ENCODE results near the gene SLC37A1. TPM values are rescaled to one million over a fixed set of nuclear protein-coding genes. Genes with fewer than 3 reads are reported as not detected.

SLC37A1 gene
- total RNA-seq, 1 experiment from 2014 or later: not detected

- no peak overlapping the region for H3K4me3 ChIP-seq
- H3K9me3 ChIP-seq (replicated peaks): no peaks in the 10 kb centered on the region
- no peaks in the 10 kb centered on the region for H3K36me3 ChIP-seq
- no peaks in the 10 kb centered on the region for H3K4me1 ChIP-seq
- no peak overlapping the region for H3K27ac ChIP-seq
- H3K27me3 ChIP-seq: no peaks in the 10 kb centered on the region; the same call in 1 of the 2 replicates
- DNase-seq: no peak
Observed at GRCh38 chr21:42591170-42591869, 77.7 kb downstream of the SLC37A1 start.

- Histone ChIP-seq H3K27ac (no peak overlapping the region), H3K4me1 (no peaks in the 10 kb centered on the region)
- no peak for DNase-seq
Observed at GRCh38 chr21:42592156-42592820, 78.6 kb downstream of the SLC37A1 start.

GRCh38 chr21:42593007-42593814 lies 79.6 kb downstream of the SLC37A1 start:
- no peaks in the 10 kb centered on the region; the same call in 1 of the 2 replicates for H3K27me3 ChIP-seq
- no peak overlapping the region for H3K4me3 ChIP-seq
- H3K4me1 ChIP-seq: no peaks in the 10 kb centered on the region
- no peak overlapping the region for H3K27ac ChIP-seq
- H3K36me3 ChIP-seq: no peaks in the 10 kb centered on the region
- DNase-seq: peak; percentile 61 to 80
- H3K9me3 ChIP-seq (replicated peaks): no peaks in the 10 kb centered on the region

More at GRCh38 chr21:42592156-42592820, 78.6 kb downstream of the SLC37A1 start:
- Histone ChIP-seq H3K9me3 (replicated peaks) (no peaks in the 10 kb centered on the region), H3K4me3 (no peak overlapping the region), H3K27me3 (no peaks in the 10 kb centered on the region; the same call in 1 of the 2 replicates), H3K36me3 (no peaks in the 10 kb centered on the region)

GRCh38 chr21:42594616-42595282 lies 81.1 kb downstream of the SLC37A1 start:
- Histone ChIP-seq H3K27me3 (no peaks in the 10 kb centered on the region; the same call in 1 of the 2 replicates), H3K36me3 (no peaks in the 10 kb centered on the region), H3K4me1 (no peaks in the 10 kb centered on the region), H3K9me3 (replicated peaks) (no peaks in the 10 kb centered on the region), H3K27ac (no peak overlapping the region), H3K4me3 (no peak overlapping the region)
- DNase-seq: no peak

GRCh38 chr21:42595283-42596187 lies 81.9 kb downstream of the SLC37A1 start:
- H3K36me3 ChIP-seq: no peaks in the 10 kb centered on the region
- H3K27me3 ChIP-seq: no peaks in the 10 kb centered on the region; the same call in 1 of the 2 replicates
- no peak overlapping the region for H3K4me3 ChIP-seq
- no peak overlapping the region for H3K27ac ChIP-seq
- no peaks in the 10 kb centered on the region for H3K9me3 ChIP-seq (replicated peaks)
- no peak for DNase-seq
- H3K4me1 ChIP-seq: no peaks in the 10 kb centered on the region

GRCh38 chr21:42596657-42597056 lies 83.0 kb downstream of the SLC37A1 start:
- Histone ChIP-seq H3K4me3 (no peak overlapping the region), H3K9me3 (replicated peaks) (no peaks in the 10 kb centered on the region), H3K27ac (no peak overlapping the region), H3K27me3 (no peaks in the 10 kb centered on the region; the same call in 1 of the 2 replicates), H3K4me1 (no peaks in the 10 kb centered on the region), H3K36me3 (no peaks in the 10 kb centered on the region)
- DNase-seq: no peak

- Histone ChIP-seq H3K4me3 (no peak overlapping the region), H3K27ac (no peak overlapping the region), H3K36me3 (no peaks in the 10 kb centered on the region), H3K9me3 (replicated peaks) (no peaks in the 10 kb centered on the region), H3K27me3 (no peaks in the 10 kb centered on the region; the same call in 1 of the 2 replicates), H3K4me1 (no peaks in the 10 kb centered on the region)
- no peak for DNase-seq
Observed at GRCh38 chr21:42597487-42598158, 84.0 kb downstream of the SLC37A1 start.

- H3K4me1 ChIP-seq: no peaks in the 10 kb centered on the region
- H3K9me3 ChIP-seq (replicated peaks): no peaks in the 10 kb centered on the region
- no peak for DNase-seq
- no peak overlapping the region for H3K27ac ChIP-seq
- no peaks in the 10 kb centered on the region for H3K36me3 ChIP-seq
- no peak overlapping the region for H3K4me3 ChIP-seq
- no peaks in the 10 kb centered on the region for H3K27me3 ChIP-seq
Observed at GRCh38 chr21:42598159-42598735, 84.6 kb downstream of the SLC37A1 start.

GRCh38 chr21:42599486-42599885 lies 85.8 kb downstream of the SLC37A1 start:
- H3K36me3 ChIP-seq: no peaks in the 10 kb centered on the region
- H3K27ac ChIP-seq: no peak overlapping the region
- no peaks in the 10 kb centered on the region for H3K27me3 ChIP-seq
- H3K9me3 ChIP-seq (replicated peaks): no peaks in the 10 kb centered on the region
- no peak overlapping the region for H3K4me3 ChIP-seq
- H3K4me1 ChIP-seq: no peaks in the 10 kb centered on the region
- DNase-seq: no peak

- Histone ChIP-seq H3K9me3 (replicated peaks) (no peaks in the 10 kb centered on the region), H3K4me1 (no peaks in the 10 kb centered on the region), H3K36me3 (no peaks in the 10 kb centered on the region), H3K4me3 (no peak overlapping the region), H3K27ac (no peak overlapping the region), H3K27me3 (no peaks in the 10 kb centered on the region)
- DNase-seq: no peak
Observed at GRCh38 chr21:42599962-42600361, 86.3 kb downstream of the SLC37A1 start.

- Histone ChIP-seq H3K4me1 (no peaks in the 10 kb centered on the region), H3K4me3 (no peak overlapping the region), H3K27me3 (no peaks in the 10 kb centered on the region), H3K36me3 (no peaks in the 10 kb centered on the region), H3K9me3 (replicated peaks) (no peaks in the 10 kb centered on the region), H3K27ac (no peak overlapping the region)
- DNase-seq: no peak
Observed at GRCh38 chr21:42601656-42602055, 88.0 kb downstream of the SLC37A1 start.

- no peaks in the 10 kb centered on the region for H3K36me3 ChIP-seq
Observed at GRCh38 chr21:42607102-42607501, 93.5 kb downstream of the SLC37A1 start.

GRCh38 chr21:42607525-42608102 lies 94.0 kb downstream of the SLC37A1 start:
- no peaks in the 10 kb centered on the region for H3K9me3 ChIP-seq (replicated peaks)
- H3K4me3 ChIP-seq: no peak overlapping the region
- H3K36me3 ChIP-seq: no peaks in the 10 kb centered on the region
- H3K27ac ChIP-seq: no peak overlapping the region
- no peak for DNase-seq
- no peaks in the 10 kb centered on the region for H3K27me3 ChIP-seq
- no peaks in the 10 kb centered on the region for H3K4me1 ChIP-seq

More at GRCh38 chr21:42607102-42607501, 93.5 kb downstream of the SLC37A1 start:
- Histone ChIP-seq H3K27ac (no peak overlapping the region), H3K27me3 (no peaks in the 10 kb centered on the region), H3K9me3 (replicated peaks) (no peaks in the 10 kb centered on the region), H3K4me3 (no peak overlapping the region), H3K4me1 (no peaks in the 10 kb centered on the region)
- no peak for DNase-seq
